MCF 10A (cell line): ENCODE measurements around the gene MCFD2. TPM values are rescaled to one million over a fixed set of nuclear protein-coding genes. Genes with fewer than 3 reads are reported as not detected.

Source experiments
- BruUV-seq: library from RNA; stranded (reverse); fragments of 400-500 nt; replicated peaks from 2 replicates; lab custom pipeline; 2021; lab: Mats Ljungman, UMichigan
- CTCF ChIA-PET: fragments of 300-600 bp; sonication (Branson Sonifier 250); formaldehyde crosslinking; extraction: SDS; loops from one replicate; lab custom pipeline; 2021; ENCODE audit warnings: antibody characterized with exemption, inconsistent platforms; lab: Yijun Ruan, JAX
- POLR2A ChIA-PET: fragments of 300-600, 350-650 bp; sonication (Branson Sonifier 250); formaldehyde crosslinking; extraction: SDS; loops from one replicate; lab custom pipeline; 2020; ENCODE audit warnings: antibody characterized with exemption, inconsistent platforms; lab: Yijun Ruan, JAX
- DNase-seq: peaks from one replicate; pipeline ENCODE4 v3.0.0-alpha.2; 2018; ENCODE audit not compliant: unreplicated experiment
- H3K27ac Mint-ChIP-seq: one replicate; pipeline ENCODE4 v1.8.0; 2022; ENCODE audit warnings: mild to moderate bottlenecking, low read depth, mixed read lengths; ENCODE audit not compliant: unreplicated experiment
- H3K27me3 Mint-ChIP-seq: one replicate; pipeline ENCODE4 v1.8.0; 2022; ENCODE audit warnings: mixed read lengths; ENCODE audit not compliant: insufficient read depth, unreplicated experiment
- H3K36me3 Mint-ChIP-seq: one replicate; pipeline ENCODE4 v1.8.0; 2022; ENCODE audit warnings: mild to moderate bottlenecking, moderate library complexity, mixed read lengths; ENCODE audit not compliant: insufficient read depth, unreplicated experiment
- H3K4me1 Mint-ChIP-seq: one replicate; pipeline ENCODE4 v1.8.0; 2022; ENCODE audit warnings: mixed read lengths; ENCODE audit not compliant: insufficient read depth, unreplicated experiment
- H3K4me3 Mint-ChIP-seq: one replicate; pipeline ENCODE4 v1.8.0; 2022; ENCODE audit warnings: mild to moderate bottlenecking, moderate library complexity, mixed read lengths; ENCODE audit not compliant: unreplicated experiment
- H3K9me3 Mint-ChIP-seq: one replicate; pipeline ENCODE4 v1.8.0; 2022; ENCODE audit warnings: mixed read lengths; ENCODE audit not compliant: unreplicated experiment
- CTCF ChIP-seq: fragments of 200-600 bp; IDR thresholded peaks from one replicate; pipeline ENCODE4 v1.8.0; 2022; ENCODE audit warnings: antibody characterized with exemption, mild to moderate bottlenecking; ENCODE audit not compliant: unreplicated experiment
- intact Hi-C: fragments of 100-400 bp; cut with micrococcal nuclease; formaldehyde crosslinking; loops from 2 replicates; pipeline ENCODE4 v1.14.1; 2022
- total RNA-seq: library from RNA; stranded (reverse); gene quantifications from 2 replicates; pipeline ENCODE4 v1.2.3, GENCODE V29; 2022

MCFD2 gene
- total RNA-seq, 1 experiment from 2014 or later = 157 TPM

- no peak for DNase-seq
- peaks cover 56% of the 10 kb centered on the region for H3K36me3 Mint-ChIP-seq
Measured at GRCh38 chr2:46951290-46952064, 35.9 kb upstream of the MCFD2 start.

GRCh38 chr2:46950314-46950713 lies 34.7 kb upstream of the MCFD2 start:
- CTCF ChIA-PET = interaction anchor here (1.7 kb wide), 1 partner anchor 13 kb away, joined by 4 read pairs; no protein-coding TSS in a partner anchor

More at GRCh38 chr2:46951290-46952064, 35.9 kb upstream of the MCFD2 start:
- H3K9me3 Mint-ChIP-seq = no peaks in the 10 kb centered on the region
- peaks cover 22% of the 10 kb centered on the region for H3K4me1 Mint-ChIP-seq
- TF ChIP-seq CTCF = no peak
- H3K4me3 Mint-ChIP-seq = no peak overlapping the region
- BruUV-seq = TSS peak; percentile 35
- POLR2A ChIA-PET = interaction anchor here (1.2 kb wide), 1 partner anchor 9 kb away, joined by 7 read pairs; no protein-coding TSS in a partner anchor
- intact Hi-C loops = no loop called here
- no peaks in the 10 kb centered on the region for H3K27me3 Mint-ChIP-seq
- CTCF ChIA-PET = interaction anchor here (0.7 to 1.7 kb wide), 2 partner anchors 11 to 219 kb away, joined by 4 to 8 read pairs; no protein-coding TSS in a partner anchor
- peak overlapping the region; percentile 65 for H3K27ac Mint-ChIP-seq

GRCh38 chr2:46947841-46948240 lies 32.2 kb upstream of the MCFD2 start:
- ChIA-PET POLR2A (interaction anchor here (0.7 kb wide), 1 partner anchor 18 kb away, joined by 3 read pairs; no protein-coding TSS in a partner anchor), CTCF (no interaction called here)
- H3K4me1 Mint-ChIP-seq = peaks cover 20% of the 10 kb centered on the region
- no peak overlapping the region for H3K27ac Mint-ChIP-seq
- H3K9me3 Mint-ChIP-seq = no peaks in the 10 kb centered on the region
- no peak for DNase-seq
- no peaks in the 10 kb centered on the region for H3K27me3 Mint-ChIP-seq
- no TSS peak for BruUV-seq
- TF ChIP-seq CTCF = no peak
- intact Hi-C loops = no loop called here
- peaks cover 43% of the 10 kb centered on the region for H3K36me3 Mint-ChIP-seq
- H3K4me3 Mint-ChIP-seq = no peak overlapping the region

More at GRCh38 chr2:46950314-46950713, 34.7 kb upstream of the MCFD2 start:
- POLR2A ChIA-PET = interaction anchor here (1.2 kb wide), 1 partner anchor 8 kb away, joined by 7 read pairs; no protein-coding TSS in a partner anchor
- intact Hi-C loops = no loop called here
- H3K27me3 Mint-ChIP-seq = no peaks in the 10 kb centered on the region
- H3K36me3 Mint-ChIP-seq = peaks cover 56% of the 10 kb centered on the region
- no peak overlapping the region for H3K27ac Mint-ChIP-seq
- DNase-seq = no peak
- H3K4me1 Mint-ChIP-seq = peaks cover 17% of the 10 kb centered on the region
- no peak for TF ChIP-seq CTCF
- BruUV-seq = no TSS peak
- no peak overlapping the region for H3K4me3 Mint-ChIP-seq
- H3K9me3 Mint-ChIP-seq = no peaks in the 10 kb centered on the region

GRCh38 chr2:46945671-46946070 lies 30.1 kb upstream of the MCFD2 start:
- no peak for TF ChIP-seq CTCF
- DNase-seq = no peak
- H3K27ac Mint-ChIP-seq = no peak overlapping the region
- no peaks in the 10 kb centered on the region for H3K27me3 Mint-ChIP-seq
- ChIA-PET POLR2A (interaction anchor here (0.7 kb wide), 1 partner anchor 210 kb away, joined by 3 read pairs; no protein-coding TSS in a partner anchor), CTCF (interaction anchor here (0.7 to 1.4 kb wide), 2 partner anchors 27 to 443 kb away, joined by 4 to 6 read pairs; no protein-coding TSS in a partner anchor)
- peaks cover 29% of the 10 kb centered on the region for H3K36me3 Mint-ChIP-seq
- no peak overlapping the region for H3K4me3 Mint-ChIP-seq
- no TSS peak for BruUV-seq
- intact Hi-C loops = no loop called here
- H3K4me1 Mint-ChIP-seq = peaks cover 22% of the 10 kb centered on the region
- no peaks in the 10 kb centered on the region for H3K9me3 Mint-ChIP-seq
